ENCODE data around the gene DNMT3A.

DNA sequence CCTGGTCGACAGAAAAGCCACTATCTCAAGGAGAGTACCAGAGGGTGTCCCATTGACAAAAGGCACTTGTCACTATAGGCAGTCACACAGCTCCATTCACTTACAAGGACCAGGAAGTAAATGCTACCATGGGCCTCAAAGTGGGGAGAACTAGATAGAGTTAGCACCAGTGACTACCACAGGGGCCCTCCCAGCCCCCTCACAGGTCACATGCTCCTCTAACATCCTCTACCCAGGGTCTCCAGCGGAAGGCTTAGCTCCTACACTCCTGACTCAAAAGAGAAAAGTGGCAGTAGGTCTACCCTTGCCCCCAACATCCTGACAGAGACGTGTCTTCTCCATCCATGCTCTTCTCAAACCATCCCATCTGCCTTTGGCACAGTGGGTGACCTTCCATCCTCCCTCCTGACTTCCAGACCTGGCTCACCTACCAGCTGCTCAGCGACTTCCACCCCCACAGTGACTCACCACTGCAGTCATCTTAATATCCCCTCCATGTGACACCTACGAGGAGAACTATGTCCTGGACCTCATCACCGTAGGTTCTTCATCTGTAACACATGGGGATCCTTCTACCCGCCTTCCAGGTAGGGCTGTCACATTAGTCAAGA, 5.6 kb upstream of the DNMT3A start:
- no peak for TF ChIP-seq POLR2A (IDR thresholded peaks at IDR 0.05)
- TF ChIP-seq, protein P1, sequence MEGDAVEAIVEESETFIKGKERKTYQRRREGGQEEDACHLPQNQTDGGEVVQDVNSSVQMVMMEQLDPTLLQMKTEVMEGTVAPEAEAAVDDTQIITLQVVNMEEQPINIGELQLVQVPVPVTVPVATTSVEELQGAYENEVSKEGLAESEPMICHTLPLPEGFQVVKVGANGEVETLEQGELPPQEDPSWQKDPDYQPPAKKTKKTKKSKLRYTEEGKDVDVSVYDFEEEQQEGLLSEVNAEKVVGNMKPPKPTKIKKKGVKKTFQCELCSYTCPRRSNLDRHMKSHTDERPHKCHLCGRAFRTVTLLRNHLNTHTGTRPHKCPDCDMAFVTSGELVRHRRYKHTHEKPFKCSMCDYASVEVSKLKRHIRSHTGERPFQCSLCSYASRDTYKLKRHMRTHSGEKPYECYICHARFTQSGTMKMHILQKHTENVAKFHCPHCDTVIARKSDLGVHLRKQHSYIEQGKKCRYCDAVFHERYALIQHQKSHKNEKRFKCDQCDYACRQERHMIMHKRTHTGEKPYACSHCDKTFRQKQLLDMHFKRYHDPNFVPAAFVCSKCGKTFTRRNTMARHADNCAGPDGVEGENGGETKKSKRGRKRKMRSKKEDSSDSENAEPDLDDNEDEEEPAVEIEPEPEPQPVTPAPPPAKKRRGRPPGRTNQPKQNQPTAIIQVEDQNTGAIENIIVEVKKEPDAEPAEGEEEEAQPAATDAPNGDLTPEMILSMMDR (IDR thresholded peaks at IDR 0.05 in 4 of 5, conservative IDR thresholded peaks at IDR 0.05 in 1 of 5): no peak
